ENCODE results near the gene ARID2.

ARID2 gene

DNA sequence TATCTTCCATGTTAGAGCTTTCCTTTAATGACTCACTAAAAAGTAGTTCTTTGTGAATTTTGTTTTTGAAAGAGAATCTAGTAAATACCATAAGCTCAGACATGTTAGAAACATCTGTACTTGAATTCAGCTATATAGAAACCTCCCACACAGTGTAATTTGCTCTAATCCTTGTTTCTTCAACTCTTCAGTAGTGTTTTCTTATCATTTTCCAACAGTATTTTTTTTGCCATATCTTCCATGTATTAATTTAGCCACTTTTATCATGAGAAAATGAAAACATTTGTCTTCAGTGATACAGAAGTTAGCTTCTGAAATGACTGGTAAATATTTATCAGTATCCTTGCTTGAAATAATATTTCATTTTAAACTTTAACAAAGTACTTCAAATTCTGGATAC is 73.6 kb downstream of the ARID2 start:
- no peak overlapping the region for H3K4me3 Mint-ChIP-seq
- no peak overlapping the region for H3K27ac Mint-ChIP-seq
- CTCF ChIA-PET, result interaction anchor here (0.8 kb wide), 1 partner anchor 927 kb away, joined by 3 read pairs; the partner anchor contains the start of gene NELL2
- H3K27me3 Mint-ChIP-seq, result no peaks in the 10 kb centered on the region
- no peaks in the 10 kb centered on the region for H3K9me3 Mint-ChIP-seq
- no peaks in the 10 kb centered on the region for H3K4me1 Mint-ChIP-seq
- peaks cover 26% of the 10 kb centered on the region for H3K36me3 Mint-ChIP-seq
- DNase-seq, result no peak

- CTCF ChIA-PET, result no interaction called here
- Mint-ChIP-seq H3K36me3 (peaks cover 24% of the 10 kb centered on the region), H3K4me1 (no peaks in the 10 kb centered on the region), H3K9me3 (no peaks in the 10 kb centered on the region), H3K27me3 (no peaks in the 10 kb centered on the region), H3K4me3 (no peak overlapping the region), H3K27ac (no peak overlapping the region)
- DNase-seq, result no peak
Measured at GRCh38 chr12:45816652-45817051, 87.1 kb downstream of the ARID2 start.

DNA sequence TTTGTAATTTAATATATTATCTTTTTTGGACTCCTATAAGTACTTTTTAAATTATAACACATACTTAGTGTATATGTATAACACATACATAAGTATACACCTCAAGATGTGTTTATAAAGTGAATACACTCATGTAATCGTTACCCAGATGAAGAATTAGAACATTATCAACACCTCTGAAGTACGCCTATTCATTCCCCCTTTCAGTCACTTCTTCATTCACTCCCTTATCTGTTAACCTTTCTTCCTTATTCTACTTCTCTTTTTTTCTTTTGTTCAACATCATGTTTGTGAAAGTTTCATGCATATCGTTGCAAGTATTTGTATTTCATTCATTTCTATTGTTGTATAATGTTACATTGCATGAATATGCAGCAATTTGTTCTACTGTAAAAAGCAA is 98.5 kb downstream of the ARID2 start:
- no peak for DNase-seq
- Mint-ChIP-seq H3K4me1 (no peaks in the 10 kb centered on the region), H3K27ac (no peak overlapping the region), H3K4me3 (no peak overlapping the region), H3K9me3 (peaks cover 9% of the 10 kb centered on the region), H3K27me3 (no peaks in the 10 kb centered on the region), H3K36me3 (peaks cover 46% of the 10 kb centered on the region)
- CTCF ChIA-PET, result no interaction called here

DNA sequence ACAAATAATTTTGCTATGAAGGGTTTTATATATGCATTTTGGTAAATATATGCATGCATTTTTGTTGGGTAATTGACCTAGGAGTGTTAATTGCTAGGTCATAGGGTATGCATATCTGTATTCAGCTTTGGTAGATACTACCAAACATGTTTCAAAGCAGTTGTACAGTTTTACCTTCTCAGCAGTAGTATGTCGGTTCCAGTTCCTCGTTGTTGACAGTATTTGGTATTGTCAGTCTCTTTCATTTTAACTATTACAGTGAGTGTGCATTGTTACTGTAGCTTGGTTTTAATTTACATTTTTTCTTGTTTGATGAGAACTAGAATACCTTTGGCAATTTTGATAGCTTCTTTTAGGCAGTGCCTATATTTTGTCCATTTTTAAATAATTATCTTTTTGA is 98.9 kb downstream of the ARID2 start:
- Mint-ChIP-seq H3K27ac (no peak overlapping the region), H3K9me3 (peaks cover 9% of the 10 kb centered on the region), H3K36me3 (peaks cover 44% of the 10 kb centered on the region), H3K27me3 (no peaks in the 10 kb centered on the region), H3K4me1 (no peaks in the 10 kb centered on the region), H3K4me3 (no peak overlapping the region)
- no peak for DNase-seq
- CTCF ChIA-PET, result no interaction called here

- Mint-ChIP-seq H3K9me3 (peaks cover 9% of the 10 kb centered on the region), H3K27ac (no peak overlapping the region), H3K4me3 (no peak overlapping the region), H3K27me3 (no peaks in the 10 kb centered on the region), H3K4me1 (no peaks in the 10 kb centered on the region), H3K36me3 (peaks cover 44% of the 10 kb centered on the region)
- CTCF ChIA-PET, result no interaction called here
- no peak for DNase-seq
Measured at GRCh38 chr12:45831590-45831989, 102.1 kb downstream of the ARID2 start.

DNA sequence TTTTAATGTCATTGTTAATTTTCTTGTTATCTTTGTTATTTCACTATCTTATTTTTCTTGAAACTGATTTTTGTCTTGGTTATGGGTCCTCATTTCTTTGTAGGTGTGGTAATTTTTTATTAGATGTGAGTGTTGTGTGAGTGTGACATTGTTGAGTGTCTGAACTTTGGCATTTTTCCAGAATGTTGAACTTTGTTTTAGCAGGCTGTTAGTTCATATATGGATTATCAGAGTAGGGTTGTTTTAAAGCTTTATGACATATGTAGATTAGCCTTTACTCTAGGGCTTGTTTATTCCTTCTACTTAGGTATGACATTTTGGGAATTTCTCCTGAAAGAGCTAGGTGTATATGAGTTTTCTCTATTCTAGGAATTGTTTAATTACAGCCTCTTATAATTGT is 103.9 kb downstream of the ARID2 start:
- CTCF ChIA-PET, result interaction anchor here (0.8 to 1.1 kb wide), 2 partner anchors 17 to 289 kb away, joined by 3 to 4 read pairs; no protein-coding TSS in a partner anchor
- H3K4me3 Mint-ChIP-seq, result no peak overlapping the region
- peaks cover 9% of the 10 kb centered on the region for H3K9me3 Mint-ChIP-seq
- peaks cover 45% of the 10 kb centered on the region for H3K36me3 Mint-ChIP-seq
- DNase-seq, result no peak
- no peaks in the 10 kb centered on the region for H3K4me1 Mint-ChIP-seq
- no peaks in the 10 kb centered on the region for H3K27me3 Mint-ChIP-seq
- H3K27ac Mint-ChIP-seq, result peak overlapping the region; percentile 25

DNA sequence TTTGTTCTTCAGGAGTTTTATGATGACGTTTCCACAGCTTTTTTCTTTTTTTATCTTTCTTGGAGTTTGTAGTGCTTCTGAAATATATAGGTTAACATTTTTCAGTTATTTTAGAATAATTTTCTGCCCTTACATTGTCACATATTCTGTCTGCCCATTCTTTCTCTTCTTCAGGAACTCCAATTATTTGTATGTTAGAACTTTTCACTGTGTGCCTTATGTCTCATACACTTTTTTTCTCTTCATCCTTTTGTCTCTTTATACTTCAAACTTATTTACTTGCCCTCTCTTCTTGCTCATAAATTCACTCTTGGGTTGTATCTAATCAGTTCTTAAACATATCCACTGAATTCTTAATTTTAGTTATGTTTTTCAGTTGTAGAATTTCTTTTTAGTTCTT is 105.3 kb downstream of the ARID2 start:
- no peak for DNase-seq
- no peaks in the 10 kb centered on the region for H3K27me3 Mint-ChIP-seq
- CTCF ChIA-PET, result no interaction called here
- peaks cover 47% of the 10 kb centered on the region for H3K36me3 Mint-ChIP-seq
- H3K4me3 Mint-ChIP-seq, result no peak overlapping the region
- H3K4me1 Mint-ChIP-seq, result no peaks in the 10 kb centered on the region
- no peak overlapping the region for H3K27ac Mint-ChIP-seq
- H3K9me3 Mint-ChIP-seq, result peaks cover 9% of the 10 kb centered on the region

- CTCF ChIA-PET, result no interaction called here
- no peaks in the 10 kb centered on the region for H3K9me3 Mint-ChIP-seq
- H3K27me3 Mint-ChIP-seq, result no peaks in the 10 kb centered on the region
- no peak overlapping the region for H3K4me3 Mint-ChIP-seq
- peaks cover 38% of the 10 kb centered on the region for H3K36me3 Mint-ChIP-seq
- no peak for DNase-seq
- H3K27ac Mint-ChIP-seq, result no peak overlapping the region
- no peaks in the 10 kb centered on the region for H3K4me1 Mint-ChIP-seq
Measured at GRCh38 chr12:45839917-45840316, 110.4 kb downstream of the ARID2 start.

DNA sequence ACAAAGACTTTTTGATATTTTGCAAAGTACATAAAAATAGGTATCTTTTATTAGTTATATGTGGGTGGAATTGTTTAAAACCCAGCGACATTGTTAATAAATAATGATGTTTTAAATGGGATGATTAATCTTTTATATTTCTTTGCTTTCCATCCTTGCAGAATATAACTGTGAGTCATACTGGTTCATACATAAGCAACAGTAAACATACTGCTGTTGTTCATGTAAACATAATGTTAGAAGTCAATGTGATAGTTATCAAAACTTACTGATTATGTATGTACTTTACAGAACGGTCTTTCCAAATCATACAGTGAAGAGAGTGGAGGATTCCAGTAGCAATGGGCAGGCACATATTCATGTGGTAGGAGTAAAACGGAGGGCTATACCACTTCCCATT is 119.8 kb downstream of the ARID2 start:
- H3K27ac Mint-ChIP-seq, result no peak overlapping the region
- CTCF ChIA-PET, result no interaction called here
- no peak overlapping the region for H3K4me3 Mint-ChIP-seq
- DNase-seq, result no peak
- no peaks in the 10 kb centered on the region for H3K4me1 Mint-ChIP-seq
- no peaks in the 10 kb centered on the region for H3K9me3 Mint-ChIP-seq
- H3K36me3 Mint-ChIP-seq, result peaks cover 53% of the 10 kb centered on the region
- no peaks in the 10 kb centered on the region for H3K27me3 Mint-ChIP-seq

DNA sequence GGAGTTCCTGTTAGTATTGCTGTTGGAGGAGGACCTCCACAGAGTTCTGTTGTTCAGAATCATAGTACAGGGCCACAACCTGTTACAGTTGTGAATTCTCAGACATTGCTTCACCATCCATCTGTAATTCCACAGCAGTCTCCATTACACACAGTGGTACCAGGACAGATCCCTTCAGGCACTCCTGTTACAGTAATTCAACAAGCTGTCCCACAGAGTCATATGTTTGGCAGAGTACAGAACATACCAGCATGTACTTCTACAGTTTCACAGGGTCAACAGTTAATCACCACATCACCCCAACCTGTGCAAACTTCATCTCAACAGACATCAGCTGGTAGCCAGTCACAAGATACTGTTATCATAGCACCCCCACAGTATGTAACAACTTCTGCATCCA is 120.8 kb downstream of the ARID2 start:
- Mint-ChIP-seq H3K27ac (no peak overlapping the region), H3K9me3 (no peaks in the 10 kb centered on the region), H3K4me1 (no peaks in the 10 kb centered on the region), H3K4me3 (no peak overlapping the region), H3K36me3 (peaks cover 55% of the 10 kb centered on the region), H3K27me3 (no peaks in the 10 kb centered on the region)
- no peak for DNase-seq
- CTCF ChIA-PET, result interaction anchor here (1.1 kb wide), 1 partner anchor 16 kb away, joined by 3 read pairs; no protein-coding TSS in a partner anchor

DNA sequence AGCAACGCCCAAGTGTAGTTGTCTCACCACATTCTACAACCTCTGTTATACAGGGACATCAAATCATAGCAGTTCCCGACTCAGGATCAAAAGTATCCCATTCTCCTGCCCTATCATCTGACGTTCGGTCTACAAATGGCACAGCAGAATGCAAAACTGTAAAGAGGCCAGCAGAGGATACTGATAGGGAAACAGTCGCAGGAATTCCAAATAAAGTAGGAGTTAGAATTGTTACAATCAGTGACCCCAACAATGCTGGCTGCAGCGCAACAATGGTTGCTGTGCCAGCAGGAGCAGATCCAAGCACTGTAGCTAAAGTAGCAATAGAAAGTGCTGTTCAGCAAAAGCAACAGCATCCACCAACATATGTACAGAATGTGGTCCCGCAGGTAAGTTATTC is 123.0 kb downstream of the ARID2 start:
- Mint-ChIP-seq H3K27ac (no peak overlapping the region), H3K4me3 (no peak overlapping the region), H3K27me3 (no peaks in the 10 kb centered on the region), H3K4me1 (no peaks in the 10 kb centered on the region), H3K9me3 (no peaks in the 10 kb centered on the region), H3K36me3 (peaks cover 54% of the 10 kb centered on the region)
- no peak for DNase-seq
- CTCF ChIA-PET, result no interaction called here

DNA sequence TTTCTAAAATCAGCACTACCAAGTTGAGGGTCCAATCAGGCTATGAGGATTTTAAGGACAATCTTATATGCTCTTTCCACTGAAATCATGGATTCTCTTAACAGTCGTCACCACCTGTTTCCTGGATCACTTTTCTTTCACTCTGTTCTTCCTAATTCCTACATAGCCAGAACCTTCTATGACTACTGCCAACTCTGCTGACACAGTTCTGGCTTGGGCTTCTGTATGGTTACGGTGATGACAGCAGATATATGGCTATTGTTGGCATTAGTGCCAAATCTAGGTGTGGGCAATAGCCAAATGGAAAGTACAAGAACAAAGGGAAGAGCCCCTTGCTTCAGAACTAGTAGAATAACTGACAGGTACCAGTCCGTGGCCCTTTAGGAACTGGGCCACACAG is 124.0 kb downstream of the ARID2 start:
- DNase-seq, result no peak
- Mint-ChIP-seq H3K27me3 (no peaks in the 10 kb centered on the region), H3K4me3 (no peak overlapping the region), H3K9me3 (no peaks in the 10 kb centered on the region), H3K36me3 (peaks cover 59% of the 10 kb centered on the region), H3K4me1 (no peaks in the 10 kb centered on the region), H3K27ac (no peak overlapping the region)
- CTCF ChIA-PET, result no interaction called here

- CTCF ChIA-PET, result interaction anchor here (0.6 kb wide), 1 partner anchor 348 kb away, joined by 3 read pairs; no protein-coding TSS in a partner anchor
- Mint-ChIP-seq H3K27ac (no peak overlapping the region), H3K36me3 (peaks cover 50% of the 10 kb centered on the region)
Measured at GRCh38 chr12:45863332-45863731, 133.8 kb downstream of the ARID2 start.

GRCh38 chr12:45866299-45866698 is 136.8 kb downstream of the ARID2 start:
- no peak overlapping the region for H3K27ac Mint-ChIP-seq
- CTCF ChIA-PET, result no interaction called here
- DNase-seq, result no peak
- H3K27me3 Mint-ChIP-seq, result no peaks in the 10 kb centered on the region
- peaks cover 55% of the 10 kb centered on the region for H3K36me3 Mint-ChIP-seq
- H3K9me3 Mint-ChIP-seq, result no peaks in the 10 kb centered on the region
- peaks cover 13% of the 10 kb centered on the region for H3K4me1 Mint-ChIP-seq
- H3K4me3 Mint-ChIP-seq, result no peak overlapping the region

More at GRCh38 chr12:45863332-45863731, 133.8 kb downstream of the ARID2 start:
- H3K27me3 Mint-ChIP-seq, result no peaks in the 10 kb centered on the region
- peaks cover 11% of the 10 kb centered on the region for H3K4me1 Mint-ChIP-seq
- DNase-seq, result no peak
- no peak overlapping the region for H3K4me3 Mint-ChIP-seq
- no peaks in the 10 kb centered on the region for H3K9me3 Mint-ChIP-seq

- Mint-ChIP-seq H3K9me3 (no peaks in the 10 kb centered on the region), H3K36me3 (peaks cover 69% of the 10 kb centered on the region), H3K4me1 (peaks cover 24% of the 10 kb centered on the region), H3K27me3 (no peaks in the 10 kb centered on the region), H3K4me3 (no peak overlapping the region), H3K27ac (no peak overlapping the region)
- CTCF ChIA-PET, result no interaction called here
- DNase-seq, result no peak
Measured at GRCh38 chr12:45872446-45872845, 142.9 kb downstream of the ARID2 start.

DNA sequence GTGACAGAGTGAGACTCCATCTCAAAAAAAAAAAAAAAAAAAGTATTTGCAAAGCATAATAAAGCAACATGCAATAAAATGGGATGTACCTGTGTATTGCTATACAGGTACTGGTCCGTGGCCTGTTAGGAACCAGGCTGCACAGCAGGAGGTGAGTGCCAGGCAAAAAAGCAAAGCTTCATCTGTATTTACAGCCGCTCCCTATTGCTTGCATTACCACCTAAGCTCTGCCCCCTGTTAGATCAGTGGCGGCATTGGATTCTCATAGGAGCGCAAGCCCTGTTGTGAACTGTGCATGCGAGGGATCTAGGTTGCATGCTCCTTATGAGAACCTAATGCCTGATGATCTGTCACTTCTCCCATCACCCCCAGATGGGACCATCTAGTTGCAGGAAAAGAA is 147.6 kb downstream of the ARID2 start:
- CTCF ChIA-PET, result no interaction called here
- Mint-ChIP-seq H3K27ac (no peak overlapping the region), H3K9me3 (peaks cover 4% of the 10 kb centered on the region), H3K36me3 (peaks cover 75% of the 10 kb centered on the region), H3K4me3 (no peak overlapping the region), H3K4me1 (peaks cover 41% of the 10 kb centered on the region), H3K27me3 (no peaks in the 10 kb centered on the region)
- no peak for DNase-seq
